K562 treated with DMSO at 1 percent for 12 hours (cell line): ENCODE results near the gene DHX30. TPM values are rescaled to one million over a fixed set of nuclear protein-coding genes. Genes with fewer than 3 reads are reported as not detected.

Experiments used
- total RNA-seq: library from RNA; unstranded; fragments of 300-600 nt; gene quantifications from 2 replicates; pipeline ENCODE4 v1.2.3, GENCODE V29; 2022; ENCODE audit not compliant: insufficient read depth

Gene DHX30
- total RNA-seq: 77.2 and 107 TPM in 2 replicates

GRCh38 chr3:47802734-47803479 is at the start of gene DHX30:
TSS of gene DHX30 (plus strand) at chr3:47803138. CDS start at chr3:47810684, 7,546 bp downstream.

GRCh38 chr3:47781685-47782445 is 21.1 kb upstream of the DHX30 start, which contains the start of gene SMARCC1:
TSS of gene SMARCC1 (minus strand) at chr3:47781893. CDS start at chr3:47781797, 96 bp downstream.

Other genes with a start within 250 kb of the DHX30 start
- 1.4 TPM in 1 of 2 replicates, not detected in the other for gene CSPG5, start 224.3 kb upstream of the DHX30 start, total RNA-seq
- gene SMARCC1, start 21.2 kb upstream of the DHX30 start, total RNA-seq: 17.7 and 58.0 TPM in 2 replicates
- gene MAP4, start 213.3 kb downstream of the DHX30 start, total RNA-seq: 41.4 and 120 TPM in 2 replicates